Measurements from ENCODE around the gene KCP.

DNA sequence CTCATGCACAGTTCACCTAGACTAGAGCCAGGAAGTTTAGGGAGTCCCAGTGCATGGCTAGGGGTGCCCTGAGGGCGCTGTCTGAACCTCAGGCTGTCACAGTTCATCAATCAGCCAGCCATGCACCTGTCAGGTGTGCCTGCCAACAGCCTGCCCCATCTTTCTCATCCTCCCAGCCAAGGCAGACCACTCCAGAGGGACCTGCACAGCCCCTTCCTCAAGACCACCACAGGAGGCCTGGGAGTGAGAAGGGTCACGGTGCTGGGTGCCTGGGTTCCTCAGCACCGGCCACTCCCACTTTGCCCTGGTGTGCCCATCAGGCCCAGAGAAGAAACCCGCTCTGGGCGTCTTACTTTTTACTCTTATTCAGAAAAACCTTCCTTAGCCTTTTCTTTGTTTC, 39.5 kb downstream of the KCP start:
- TF ChIP-seq, protein P1, sequence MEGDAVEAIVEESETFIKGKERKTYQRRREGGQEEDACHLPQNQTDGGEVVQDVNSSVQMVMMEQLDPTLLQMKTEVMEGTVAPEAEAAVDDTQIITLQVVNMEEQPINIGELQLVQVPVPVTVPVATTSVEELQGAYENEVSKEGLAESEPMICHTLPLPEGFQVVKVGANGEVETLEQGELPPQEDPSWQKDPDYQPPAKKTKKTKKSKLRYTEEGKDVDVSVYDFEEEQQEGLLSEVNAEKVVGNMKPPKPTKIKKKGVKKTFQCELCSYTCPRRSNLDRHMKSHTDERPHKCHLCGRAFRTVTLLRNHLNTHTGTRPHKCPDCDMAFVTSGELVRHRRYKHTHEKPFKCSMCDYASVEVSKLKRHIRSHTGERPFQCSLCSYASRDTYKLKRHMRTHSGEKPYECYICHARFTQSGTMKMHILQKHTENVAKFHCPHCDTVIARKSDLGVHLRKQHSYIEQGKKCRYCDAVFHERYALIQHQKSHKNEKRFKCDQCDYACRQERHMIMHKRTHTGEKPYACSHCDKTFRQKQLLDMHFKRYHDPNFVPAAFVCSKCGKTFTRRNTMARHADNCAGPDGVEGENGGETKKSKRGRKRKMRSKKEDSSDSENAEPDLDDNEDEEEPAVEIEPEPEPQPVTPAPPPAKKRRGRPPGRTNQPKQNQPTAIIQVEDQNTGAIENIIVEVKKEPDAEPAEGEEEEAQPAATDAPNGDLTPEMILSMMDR (IDR thresholded peaks at IDR 0.05; ENCODE audit: low read depth, low read length), result no peak
- TF ChIP-seq, protein P2, sequence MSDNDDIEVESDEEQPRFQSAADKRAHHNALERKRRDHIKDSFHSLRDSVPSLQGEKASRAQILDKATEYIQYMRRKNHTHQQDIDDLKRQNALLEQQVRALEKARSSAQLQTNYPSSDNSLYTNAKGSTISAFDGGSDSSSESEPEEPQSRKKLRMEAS (IDR thresholded peaks at IDR 0.05; ENCODE audit: low read depth, low read length), result no peak
- TF ChIP-seq POLR2A (IDR thresholded peaks at IDR 0.05; ENCODE audit: extremely low read depth, insufficient read length) (no peak), MYC (IDR thresholded peaks at IDR 0.05; ENCODE audit: low read depth, low read length) (no peak)

Data from NB4 (cell line).